HEK293T (cell line): Measurements from ENCODE around the gene IL13RA1.

Experiments used
- BHLHE40 ChIP-seq: fragments of 450-650 bp; IDR thresholded peaks from 2 replicates; pipeline ENCODE4 v1.6.1; 2016; ENCODE audit warnings: mild to moderate bottlenecking, moderate library complexity, borderline replicate concordance
- CTBP1 ChIP-seq: fragments of 450-650 bp; IDR thresholded peaks from 2 replicates; pipeline ENCODE4 v1.6.1; 2016; ENCODE audit warnings: borderline replicate concordance
- FOXK2 ChIP-seq: fragments of 450-650 bp; IDR thresholded peaks from 2 replicates; pipeline ENCODE4 v1.6.1; 2016; ENCODE audit warnings: mild to moderate bottlenecking
- FOXM1 ChIP-seq: fragments of 450-650 bp; IDR thresholded peaks from 2 replicates; pipeline ENCODE4 v1.6.1; 2017; ENCODE audit warnings: mild to moderate bottlenecking, borderline replicate concordance
- HDGF ChIP-seq: fragments of 450-650 bp; IDR thresholded peaks from 2 replicates; pipeline ENCODE4 v1.6.1; 2017; ENCODE audit warnings: antibody characterized with exemption, borderline replicate concordance
- L3MBTL2 ChIP-seq: fragments of 450-650 bp; conservative IDR thresholded peaks from 2 replicates; pipeline ENCODE4 v1.6.1; 2016; ENCODE audit warnings: mild to moderate bottlenecking
- LEF1 ChIP-seq: fragments of 450-650 bp; IDR thresholded peaks from 2 replicates; pipeline ENCODE4 v1.6.1; 2017; ENCODE audit warnings: mild to moderate bottlenecking, borderline replicate concordance
- NFRKB ChIP-seq: fragments of 450-650 bp; IDR thresholded peaks from 2 replicates; pipeline ENCODE4 v1.6.1; 2016; ENCODE audit warnings: mild to moderate bottlenecking, moderate library complexity
- SP1 ChIP-seq: fragments of 450-650 bp; IDR thresholded peaks from 2 replicates; pipeline ENCODE4 v1.6.1; 2017
- SUZ12 ChIP-seq: fragments of 450-650 bp; IDR thresholded peaks from 2 replicates; pipeline ENCODE4 v1.6.1; 2016; ENCODE audit warnings: mild to moderate bottlenecking
- TARDBP ChIP-seq: fragments of 450-650 bp; IDR thresholded peaks from 2 replicates; pipeline ENCODE4 v1.6.1; 2016
- ZNF384 ChIP-seq: fragments of 450-650 bp; IDR thresholded peaks from 2 replicates; pipeline ENCODE4 v1.6.1; 2016

DNA sequence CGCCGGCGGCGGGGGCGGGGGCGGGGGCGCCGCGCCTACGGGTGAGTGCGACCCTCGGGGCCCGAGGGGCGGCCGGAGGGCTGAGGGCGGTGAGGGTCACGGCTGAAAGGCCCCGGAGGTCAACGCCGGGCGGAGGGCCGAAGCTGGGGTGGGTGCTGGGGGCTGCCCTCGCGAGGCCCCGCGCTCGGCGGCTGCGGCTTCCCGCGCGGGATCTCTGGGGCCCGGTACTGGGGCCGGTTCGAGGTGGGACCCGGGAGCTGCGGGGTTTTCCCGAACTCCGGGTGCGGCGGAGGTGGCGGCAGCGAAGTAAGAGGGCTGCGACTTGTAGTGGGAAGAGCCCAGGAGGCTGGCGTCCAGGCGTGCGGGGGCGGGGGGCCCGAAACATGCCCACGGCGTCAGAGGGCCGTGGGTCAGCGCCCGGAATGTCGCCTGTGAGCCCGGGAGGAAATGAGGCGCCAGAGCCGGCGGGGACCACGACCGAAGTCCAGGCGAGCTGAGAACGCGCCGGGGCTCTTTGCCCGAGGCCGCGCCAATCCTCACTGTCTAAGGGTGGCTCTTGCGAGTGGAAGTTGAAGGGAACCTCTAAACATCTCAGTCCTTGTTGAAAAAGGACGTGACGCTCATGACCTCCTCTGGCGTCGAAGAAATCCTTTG is 407 bp downstream of the IL13RA1 start:
- TF ChIP-seq SUZ12 (no peak), BHLHE40 (no peak), ZNF384 (no peak), SP1 (no peak), NFRKB (no peak), CTBP1 (no peak), FOXM1 (no peak), L3MBTL2 (no peak), LEF1 (0 out of 2 replicates have a peak, but pooled peaks have one; percentile 28), TARDBP (no peak), HDGF (no peak), FOXK2 (no peak)
